Measurements from ENCODE around the gene GALNS. TPM values are rescaled to one million over a fixed set of nuclear protein-coding genes. Genes with fewer than 3 reads are reported as not detected.

The GALNS gene
- total RNA-seq, 1 donor from 2014 or later: 24.7 TPM

GRCh38 chr16:88874938-88875599 is 18.3 kb upstream of the GALNS start:
- TF ChIP-seq, protein P1, sequence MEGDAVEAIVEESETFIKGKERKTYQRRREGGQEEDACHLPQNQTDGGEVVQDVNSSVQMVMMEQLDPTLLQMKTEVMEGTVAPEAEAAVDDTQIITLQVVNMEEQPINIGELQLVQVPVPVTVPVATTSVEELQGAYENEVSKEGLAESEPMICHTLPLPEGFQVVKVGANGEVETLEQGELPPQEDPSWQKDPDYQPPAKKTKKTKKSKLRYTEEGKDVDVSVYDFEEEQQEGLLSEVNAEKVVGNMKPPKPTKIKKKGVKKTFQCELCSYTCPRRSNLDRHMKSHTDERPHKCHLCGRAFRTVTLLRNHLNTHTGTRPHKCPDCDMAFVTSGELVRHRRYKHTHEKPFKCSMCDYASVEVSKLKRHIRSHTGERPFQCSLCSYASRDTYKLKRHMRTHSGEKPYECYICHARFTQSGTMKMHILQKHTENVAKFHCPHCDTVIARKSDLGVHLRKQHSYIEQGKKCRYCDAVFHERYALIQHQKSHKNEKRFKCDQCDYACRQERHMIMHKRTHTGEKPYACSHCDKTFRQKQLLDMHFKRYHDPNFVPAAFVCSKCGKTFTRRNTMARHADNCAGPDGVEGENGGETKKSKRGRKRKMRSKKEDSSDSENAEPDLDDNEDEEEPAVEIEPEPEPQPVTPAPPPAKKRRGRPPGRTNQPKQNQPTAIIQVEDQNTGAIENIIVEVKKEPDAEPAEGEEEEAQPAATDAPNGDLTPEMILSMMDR (IDR thresholded peaks at IDR 0.05; ENCODE audit: unreplicated experiment): no peak
- Mint-ChIP-seq H3K36me3 (ENCODE audit: low read depth, unreplicated experiment) (no peaks in the 10 kb centered on the region), H3K9me3 (ENCODE audit: unreplicated experiment) (no peaks in the 10 kb centered on the region), H3K4me3 (ENCODE audit: unreplicated experiment) (no peak overlapping the region), H3K27ac (ENCODE audit: unreplicated experiment) (no peak overlapping the region), H3K27me3 (ENCODE audit: unreplicated experiment) (peaks cover 1% of the 10 kb centered on the region), H3K4me1 (ENCODE audit: unreplicated experiment) (no peaks in the 10 kb centered on the region)
- DNase-seq (ENCODE audit: low spot score): no peak

- H3K9me3 Mint-ChIP-seq (ENCODE audit: unreplicated experiment): no peaks in the 10 kb centered on the region
- TF ChIP-seq, protein P1 (IDR thresholded peaks at IDR 0.05; ENCODE audit: unreplicated experiment): no peak
- peaks cover 1% of the 10 kb centered on the region for H3K27me3 Mint-ChIP-seq (ENCODE audit: unreplicated experiment)
- H3K4me3 Mint-ChIP-seq (ENCODE audit: unreplicated experiment): no peak overlapping the region
- H3K27ac Mint-ChIP-seq (ENCODE audit: unreplicated experiment): no peak overlapping the region
- H3K4me1 Mint-ChIP-seq (ENCODE audit: unreplicated experiment): no peaks in the 10 kb centered on the region
- no peaks in the 10 kb centered on the region for H3K36me3 Mint-ChIP-seq (ENCODE audit: low read depth, unreplicated experiment)
- DNase-seq (ENCODE audit: low spot score): no peak
Measured at GRCh38 chr16:88872650-88873331, 16.0 kb upstream of the GALNS start.

- Mint-ChIP-seq H3K36me3 (ENCODE audit: low read depth, unreplicated experiment) (no peaks in the 10 kb centered on the region), H3K27me3 (ENCODE audit: unreplicated experiment) (peaks cover 1% of the 10 kb centered on the region), H3K27ac (ENCODE audit: unreplicated experiment) (no peak overlapping the region), H3K4me3 (ENCODE audit: unreplicated experiment) (no peak overlapping the region), H3K4me1 (ENCODE audit: unreplicated experiment) (no peaks in the 10 kb centered on the region), H3K9me3 (ENCODE audit: unreplicated experiment) (no peaks in the 10 kb centered on the region)
- TF ChIP-seq, protein P1 (IDR thresholded peaks at IDR 0.05; ENCODE audit: unreplicated experiment): no peak
- DNase-seq (ENCODE audit: low spot score): no peak
Measured at GRCh38 chr16:88871730-88872416, 15.1 kb upstream of the GALNS start.

- Mint-ChIP-seq H3K36me3 (ENCODE audit: low read depth, unreplicated experiment) (no peaks in the 10 kb centered on the region), H3K4me1 (ENCODE audit: unreplicated experiment) (no peaks in the 10 kb centered on the region), H3K9me3 (ENCODE audit: unreplicated experiment) (no peaks in the 10 kb centered on the region), H3K4me3 (ENCODE audit: unreplicated experiment) (no peak overlapping the region), H3K27me3 (ENCODE audit: unreplicated experiment) (peaks cover 1% of the 10 kb centered on the region), H3K27ac (ENCODE audit: unreplicated experiment) (no peak overlapping the region)
- no peak for DNase-seq (ENCODE audit: low spot score)
- TF ChIP-seq, protein P1 (IDR thresholded peaks at IDR 0.05; ENCODE audit: unreplicated experiment): no peak
Measured at GRCh38 chr16:88871349-88871702, 14.6 kb upstream of the GALNS start.

All from endothelial cell (in vitro differentiated cells).